Measurements from ENCODE around the gene RHOF. TPM values are rescaled to one million over a fixed set of nuclear protein-coding genes. Genes with fewer than 3 reads are reported as not detected.
A peak's percentile ranks its signal among the peaks of the same experiment; 100 is the strongest.

The RHOF gene
- polyA plus RNA-seq, 1 of the 3 experiments (the other 2 are of a cell fraction), result 5.0 TPM

- peak overlapping the region in 1 of 2 experiments; percentile 50; a peak in 1 of 4 replicates for H3K27ac ChIP-seq (ENCODE audit: low read depth in 2 of 2, low read length in 1 of 2)
- no peak overlapping the region for H3K9ac ChIP-seq
- peaks cover 27% of the 10 kb centered on the region for H3F3A ChIP-seq (replicated peaks; ENCODE audit: insufficient read depth)
- 82% methylated on average over 16 of the region's 48 CpGs for WGBS (ENCODE audit: low lambda C conversion rate)
- H3K4me2 ChIP-seq, result peak overlapping the region; percentile 94; the same call in 1 of the 2 replicates
- peaks cover 27% of the 10 kb centered on the region for H3K79me2 ChIP-seq (ENCODE audit: insufficient read depth)
- H3K4me1 ChIP-seq (ENCODE audit: control insufficient read depth in 1 of 2, insufficient read depth in 2 of 2, low read depth in 1 of 2, low read length in 1 of 2), result peaks cover 26 to 50% of the 10 kb centered on the region in 2 experiments
- peaks cover 3 to 5% of the 10 kb centered on the region in 2 experiments for H3K36me3 ChIP-seq (replicated peaks in 1 of 2; ENCODE audit: control insufficient read depth in 1 of 2, insufficient read depth in 2 of 2, low read length in 1 of 2)
- POLR2A ChIA-PET, result interaction anchor here (1.6 to 7.0 kb wide), 4 partner anchors 14 to 88 kb away, joined by 5 to 79 read pairs (median 14); no protein-coding TSS in a partner anchor
- no peaks in the 10 kb centered on the region for H4K20me1 ChIP-seq (ENCODE audit: insufficient read depth)
- no peaks in the 10 kb centered on the region for H3K9me2 ChIP-seq
- DNase-seq, result no peak
- peak overlapping the region; percentile 54 to 61; a peak in 2 of 4 replicates for H3K4me3 ChIP-seq (ENCODE audit: low read depth in 2 of 2, low read length in 1 of 2)
- TF ChIP-seq RCOR1 (IDR thresholded peaks at IDR 0.05; ENCODE audit: low read length) (no peak), ZBTB33 (IDR thresholded peaks at IDR 0.05; ENCODE audit: borderline replicate concordance, low read depth) (no peak), CTCF (IDR thresholded peaks at IDR 0.05) (no peak), NRF1 (IDR thresholded peaks at IDR 0.05; ENCODE audit: low read depth, low read length) (no peak), GABPA (IDR thresholded peaks at IDR 0.05; ENCODE audit: low read depth) (no peak), SIN3A (IDR thresholded peaks at IDR 0.05; ENCODE audit: borderline replicate concordance, low read depth, low read length) (no peak), TAF1 (IDR thresholded peaks at IDR 0.05; ENCODE audit: borderline replicate concordance, low read depth, low read length) (no peak), REST (IDR thresholded peaks at IDR 0.05; ENCODE audit: low read depth, low read length) (no peak), EZH2phosphoT487 (IDR thresholded peaks at IDR 0.05; ENCODE audit: borderline replicate concordance, low read depth) (no peak), TCF12 (IDR thresholded peaks at IDR 0.05) (no peak), USF2 (IDR thresholded peaks at IDR 0.05; ENCODE audit: borderline replicate concordance, low read depth, low read length) (no peak), PBX3 (IDR thresholded peaks at IDR 0.05) (no peak)
- CTCF ChIA-PET, result interaction anchor here (0.8 to 16.0 kb wide), 24 partner anchors 17 to 398 kb away, joined by 3 to 675 read pairs (median 28); partner anchors contain the start of genes PSMD9, SETD1B and TMEM120B
- no peak overlapping the region for H2AFZ ChIP-seq (ENCODE audit: low read depth)
- H3K9me3 ChIP-seq, result no peaks in the 10 kb centered on the region
- no peaks in the 10 kb centered on the region for H3K27me3 ChIP-seq (ENCODE audit: insufficient read depth)
Measured at GRCh38 chr12:121792607-121793439, 665 bp downstream of the RHOF start.

Data from SK-N-SH (cell line).